BE2C (cell line): ENCODE results near the gene GUCY1A1.

Experiments
- DNase-seq: peaks from one replicate; pipeline ENCODE4 v3.0.0-alpha.2; 2020
- H3K27me3 ChIP-seq: fragments of 250-450 bp; sonication (Bioruptor Pico); 2 replicates; pipeline ENCODE4 v1.5.1; 2020; ENCODE audit warnings: mild to moderate bottlenecking
- H3K36me3 ChIP-seq: fragments of 250-450 bp; sonication (Bioruptor Pico); 2 replicates; pipeline ENCODE4 v1.5.1; 2020; ENCODE audit warnings: mild to moderate bottlenecking
- H3K4me1 ChIP-seq: fragments of 250-450 bp; sonication (Bioruptor Pico); 2 replicates; pipeline ENCODE4 v1.5.1; 2020
- H3K4me3 ChIP-seq: 2 replicates; pipeline ENCODE4 v1.5.1; 2011; ENCODE audit warnings: low read depth, low read length
- H3K9me3 ChIP-seq: fragments of 250-450 bp; sonication (Bioruptor Pico); 2 replicates; pipeline ENCODE4 v1.5.1; 2020
- CTCF ChIP-seq: IDR thresholded peaks from 2 replicates; pipeline ENCODE4 v1.5.1; 2012; ENCODE audit warnings: mild to moderate bottlenecking, low read depth, low read length

Gene GUCY1A1

GRCh38 chr4:155707251-155707650 is 40.6 kb downstream of the GUCY1A1 start:
- Histone ChIP-seq H3K4me3 (no peak overlapping the region), H3K4me1 (no peaks in the 10 kb centered on the region), H3K36me3 (peaks cover 18% of the 10 kb centered on the region), H3K27me3 (no peaks in the 10 kb centered on the region), H3K9me3 (no peaks in the 10 kb centered on the region)
- no peak for DNase-seq
- no peak for TF ChIP-seq CTCF

- Histone ChIP-seq H3K9me3 (no peaks in the 10 kb centered on the region), H3K4me3 (no peak overlapping the region), H3K4me1 (no peaks in the 10 kb centered on the region), H3K36me3 (peaks cover 28% of the 10 kb centered on the region), H3K27me3 (no peaks in the 10 kb centered on the region)
- TF ChIP-seq CTCF, result no peak
- no peak for DNase-seq
Observed at GRCh38 chr4:155708782-155709181, 42.1 kb downstream of the GUCY1A1 start.

GRCh38 chr4:155709918-155710317 is 43.3 kb downstream of the GUCY1A1 start:
- DNase-seq, result no peak
- Histone ChIP-seq H3K36me3 (peaks cover 24% of the 10 kb centered on the region), H3K9me3 (no peaks in the 10 kb centered on the region), H3K27me3 (no peaks in the 10 kb centered on the region), H3K4me3 (no peak overlapping the region), H3K4me1 (no peaks in the 10 kb centered on the region)
- no peak for TF ChIP-seq CTCF

- H3K4me1 ChIP-seq, result no peaks in the 10 kb centered on the region
- no peak for TF ChIP-seq CTCF
Observed at GRCh38 chr4:155711556-155711955, 44.9 kb downstream of the GUCY1A1 start.

DNA sequence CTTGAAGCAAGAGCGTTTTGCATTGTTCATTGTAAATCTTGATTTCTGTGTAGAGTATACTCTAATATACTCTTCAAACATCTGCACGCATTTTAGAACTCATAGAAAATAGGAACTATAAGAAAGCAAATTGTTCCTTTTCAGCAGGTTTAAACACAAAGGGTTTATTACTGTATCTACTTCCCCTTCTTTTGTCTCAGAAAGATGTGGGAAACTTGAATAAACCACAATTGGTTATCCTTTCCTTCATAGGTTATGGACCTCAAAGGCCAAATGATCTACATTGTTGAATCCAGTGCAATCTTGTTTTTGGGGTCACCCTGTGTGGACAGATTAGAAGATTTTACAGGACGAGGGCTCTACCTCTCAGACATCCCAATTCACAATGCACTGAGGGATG is 46.2 kb downstream of the GUCY1A1 start:
- no peak for DNase-seq
- Histone ChIP-seq H3K36me3 (peaks cover 30% of the 10 kb centered on the region), H3K4me3 (no peak overlapping the region), H3K27me3 (no peaks in the 10 kb centered on the region), H3K9me3 (no peaks in the 10 kb centered on the region), H3K4me1 (no peaks in the 10 kb centered on the region)
- TF ChIP-seq CTCF, result no peak

More at GRCh38 chr4:155711556-155711955, 44.9 kb downstream of the GUCY1A1 start:
- DNase-seq, result no peak
- Histone ChIP-seq H3K36me3 (peaks cover 29% of the 10 kb centered on the region), H3K4me3 (no peak overlapping the region), H3K27me3 (no peaks in the 10 kb centered on the region), H3K9me3 (no peaks in the 10 kb centered on the region)

DNA sequence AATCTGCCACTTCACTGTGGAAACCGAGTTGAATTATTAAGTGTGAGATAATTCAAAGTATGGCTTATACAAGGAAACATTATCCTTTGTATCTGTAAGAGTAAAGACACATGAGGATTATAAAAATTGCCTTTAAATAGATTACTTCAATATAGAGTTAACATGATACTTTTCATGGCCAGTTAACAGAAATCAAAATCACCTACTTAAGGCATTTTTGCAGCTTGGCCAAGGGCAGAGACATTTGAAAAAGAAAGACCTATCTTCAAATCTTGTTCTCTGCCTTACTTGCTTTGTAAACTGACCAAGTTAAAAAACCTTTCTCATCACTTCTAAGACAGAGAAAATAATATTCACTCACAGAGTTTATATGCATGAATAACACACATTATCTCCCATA is 47.3 kb downstream of the GUCY1A1 start:
- no peak for TF ChIP-seq CTCF
- no peaks in the 10 kb centered on the region for H3K27me3 ChIP-seq
- H3K4me1 ChIP-seq, result no peaks in the 10 kb centered on the region

More for the DNA sequence above, 47.3 kb downstream of the GUCY1A1 start:
- no peak overlapping the region for H3K4me3 ChIP-seq
- DNase-seq, result no peak
- peaks cover 30% of the 10 kb centered on the region for H3K36me3 ChIP-seq
- H3K9me3 ChIP-seq, result no peaks in the 10 kb centered on the region
